Body of pancreas (tissue), 4 donors: ENCODE results near the gene PRKACA. TPM values are rescaled to one million over a fixed set of nuclear protein-coding genes. Genes with fewer than 3 reads are reported as not detected.
A peak's percentile ranks its signal among the peaks of the same experiment; 100 is the strongest.
"Not testable (repeated sequence)": the region's sequence is repeated elsewhere in the genome, so short reads cannot be mapped to it uniquely, and the experiment has no call there.

Experiments
- ATAC-seq: fragments of 150-250 bp; one replicate; pipeline ENCODE4 v1.9.1; 2016
- DNase-seq, 4 donors: peaks; one replicate each; pipeline ENCODE4 v3.0.0-alpha.2; 2019
- H3K27ac ChIP-seq, 4 donors: fragments of 200-600 bp; sonication (generic); 1 replicate in 3 of 4; 2 replicates in 1 of 4; pipeline versions ENCODE4 v1.5.1 to v1.6.1; 2016 to 2019; ENCODE audit warnings: mild to moderate bottlenecking in 1 of 4, mixed read lengths in 1 of 4, moderate library complexity in 1 of 4
- H3K27me3 ChIP-seq, 2 donors: fragments of 200-600 bp; sonication (generic); one replicate each; pipeline ENCODE4 v1.6.0; 2016; ENCODE audit warnings: mild to moderate bottlenecking in 1 of 2
- H3K36me3 ChIP-seq, 2 donors: fragments of 200-600 bp; sonication (generic); replicated peaks in 1 of 2; 2 replicates each; pipeline ENCODE4 v1.5.1; 2016; ENCODE audit warnings: low read depth in 2 of 2; ENCODE audit not compliant: insufficient read depth in 1 of 2
- H3K4me1 ChIP-seq: fragments of 200-600 bp; sonication (generic); one replicate; pipeline ENCODE4 v1.6.0; 2016
- H3K4me3 ChIP-seq, 2 donors: fragments of 200-600 bp; sonication (generic); 1 replicate in 1 of 2; 2 replicates in 1 of 2; pipeline ENCODE4 v1.5.1; 2016 to 2019
- H3K9me3 ChIP-seq, 3 donors: fragments of 200-600 bp; sonication (generic); 1 replicate in 2 of 3; 2 replicates in 1 of 3; pipeline ENCODE4 v1.5.1; 2016
- POLR2A ChIP-seq, 3 donors: fragments of 450-650 bp; IDR thresholded peaks; one replicate each; pipeline ENCODE4 v1.6.1; 2016; ENCODE audit warnings: antibody characterized with exemption in 3 of 3, mild to moderate bottlenecking in 2 of 3
- WGBS, 2 donors: methylation state at CpG; one replicate each; pipeline ENCODE4 v1.1.5; 2017; 5-methylcytosine and 5-hydroxymethylcytosine counted together
- intact Hi-C: fragments of 100-400 bp; cut with DNase I; formaldehyde crosslinking; loops from one replicate; pipeline ENCODE4 v1.15.1; 2023
- total RNA-seq, 2 donors: library from RNA; depleted of rRNA; stranded (reverse); fragments of >200 nt; gene quantifications; one replicate each; pipeline ENCODE4 v1.1.0, GENCODE V29; 2016
- TF ChIP-seq, protein P1 (sequence below), 7 experiments: fragments of 450-650 bp in 4 of 7; fragments of 200-600 bp in 3 of 7; sonication (generic) in 3 of 7; IDR thresholded peaks; one replicate each; pipeline ENCODE4 v1.5.1; 2016 to 2019; ENCODE audit warnings: antibody characterized with exemption in 7 of 7

The PRKACA gene
- total RNA-seq, 2 donors from 2014 or later: 15.5 to 22.6 TPM

- 75% methylated on average over 9 of the region's 9 CpGs; no CpG with 5 or more reads in 1 of the 2 donors for WGBS, 2 donors
- intact Hi-C loops: loop anchor here (10.0 kb wide), 1 partner anchor 177 kb away; the partner anchor contains the start of gene NANOS3
- TF ChIP-seq, protein P1, sequence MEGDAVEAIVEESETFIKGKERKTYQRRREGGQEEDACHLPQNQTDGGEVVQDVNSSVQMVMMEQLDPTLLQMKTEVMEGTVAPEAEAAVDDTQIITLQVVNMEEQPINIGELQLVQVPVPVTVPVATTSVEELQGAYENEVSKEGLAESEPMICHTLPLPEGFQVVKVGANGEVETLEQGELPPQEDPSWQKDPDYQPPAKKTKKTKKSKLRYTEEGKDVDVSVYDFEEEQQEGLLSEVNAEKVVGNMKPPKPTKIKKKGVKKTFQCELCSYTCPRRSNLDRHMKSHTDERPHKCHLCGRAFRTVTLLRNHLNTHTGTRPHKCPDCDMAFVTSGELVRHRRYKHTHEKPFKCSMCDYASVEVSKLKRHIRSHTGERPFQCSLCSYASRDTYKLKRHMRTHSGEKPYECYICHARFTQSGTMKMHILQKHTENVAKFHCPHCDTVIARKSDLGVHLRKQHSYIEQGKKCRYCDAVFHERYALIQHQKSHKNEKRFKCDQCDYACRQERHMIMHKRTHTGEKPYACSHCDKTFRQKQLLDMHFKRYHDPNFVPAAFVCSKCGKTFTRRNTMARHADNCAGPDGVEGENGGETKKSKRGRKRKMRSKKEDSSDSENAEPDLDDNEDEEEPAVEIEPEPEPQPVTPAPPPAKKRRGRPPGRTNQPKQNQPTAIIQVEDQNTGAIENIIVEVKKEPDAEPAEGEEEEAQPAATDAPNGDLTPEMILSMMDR (IDR thresholded peaks at IDR 0.05): no peak
- no peak for TF ChIP-seq POLR2A (IDR thresholded peaks at IDR 0.05)
- DNase-seq: no peak
- Histone ChIP-seq H3K27ac (no peak overlapping the region), H3K36me3 (peaks cover 0 to 13% of the 10 kb centered on the region in 2 donors), H3K9me3 (no peaks in the 10 kb centered on the region), H3K27me3 (no peaks in the 10 kb centered on the region), H3K4me1 (no peaks in the 10 kb centered on the region), H3K4me3 (no peak overlapping the region)
- no peak for ATAC-seq
These were observed 65.6 kb downstream of the PRKACA start for GRCh38 chr19:14051980-14052379.

DNA sequence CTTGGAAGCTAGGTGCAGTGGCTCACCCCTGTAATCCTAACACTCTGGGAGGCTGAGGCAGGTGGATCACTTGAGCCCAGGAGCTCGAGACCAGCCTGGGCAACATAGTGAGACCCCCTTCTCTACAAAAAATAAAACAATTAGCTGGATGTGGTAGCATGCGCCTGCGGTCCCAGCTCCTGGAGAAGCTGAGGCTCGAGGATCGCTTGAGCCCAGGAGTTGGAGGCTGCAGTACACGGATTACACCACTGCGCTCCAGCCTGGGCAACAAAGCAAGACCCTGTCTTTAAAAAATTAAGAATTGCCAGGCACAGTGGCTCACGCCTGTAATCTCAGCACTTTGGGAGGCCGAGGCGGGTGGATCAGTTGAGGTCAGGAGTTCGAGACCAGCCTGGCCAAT lies 66.6 kb downstream of the PRKACA start:
- H3K4me1 ChIP-seq, H3K4me3 ChIP-seq, DNase-seq, H3K27me3 ChIP-seq, H3K27ac ChIP-seq, ATAC-seq, H3K9me3 ChIP-seq, H3K36me3 ChIP-seq: not testable (repeated sequence)
- intact Hi-C loops: loop anchor here (10.0 kb wide), 1 partner anchor 176 kb away; the partner anchor contains the start of gene NANOS3
- WGBS, 2 donors: 89 to 94% methylated on average over 9 to 11 of the region's 11 CpGs

DNA sequence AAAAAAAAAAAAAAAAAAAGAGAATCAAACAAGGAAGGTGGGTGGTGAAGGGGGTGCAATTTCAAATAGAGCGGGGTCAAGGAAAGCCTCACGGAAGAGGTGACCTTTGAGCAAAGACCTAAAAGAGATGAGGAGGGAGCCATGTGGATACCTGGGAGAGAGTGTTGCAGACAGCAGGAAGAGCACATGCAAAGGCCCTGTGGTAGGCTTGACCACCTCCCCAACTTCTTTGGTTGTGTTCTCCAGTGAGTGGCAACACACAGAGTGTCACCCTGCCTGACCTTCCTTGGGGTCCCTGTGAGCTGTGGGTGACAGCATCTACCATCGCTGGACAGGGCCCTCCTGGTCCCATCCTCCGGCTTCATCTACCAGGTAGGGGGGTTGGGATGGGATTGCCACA lies 67.0 kb downstream of the PRKACA start:
- Histone ChIP-seq H3K4me3 (no peak overlapping the region), H3K36me3 (peaks cover 0 to 2% of the 10 kb centered on the region in 2 donors), H3K4me1 (no peaks in the 10 kb centered on the region), H3K9me3 (no peaks in the 10 kb centered on the region), H3K27ac (no peak overlapping the region), H3K27me3 (no peaks in the 10 kb centered on the region)
- ATAC-seq (no peak), DNase-seq (no peak)
- intact Hi-C loops: loop anchor here (10.0 kb wide), 1 partner anchor 176 kb away; the partner anchor contains the start of gene NANOS3
- TF ChIP-seq POLR2A (IDR thresholded peaks at IDR 0.05): no peak
- TF ChIP-seq, protein P1 (IDR thresholded peaks at IDR 0.05): no peak
- WGBS, 2 donors: 80 to 98% methylated on average over 4 of the region's 4 CpGs

GRCh38 chr19:14048443-14049153 lies 69.0 kb downstream of the PRKACA start:
- Histone ChIP-seq H3K4me3 (no peak overlapping the region), H3K4me1 (no peaks in the 10 kb centered on the region), H3K27ac (no peak overlapping the region), H3K9me3 (no peaks in the 10 kb centered on the region), H3K27me3 (no peaks in the 10 kb centered on the region), H3K36me3 (no peaks in the 10 kb centered on the region)
- ATAC-seq: peak; percentile 68
- no peak for TF ChIP-seq POLR2A (IDR thresholded peaks at IDR 0.05)
- TF ChIP-seq, protein P1 (IDR thresholded peaks at IDR 0.05): peak; percentile 33 to 65 (median 58)
- peak; percentile 34 to 61 (median 50) for DNase-seq
- intact Hi-C loops: no loop called here
- 58 to 66% methylated on average over 8 of the region's 8 CpGs for WGBS, 2 donors

- H3K27ac ChIP-seq, intact Hi-C loops, H3K4me1 ChIP-seq, H3K4me3 ChIP-seq, H3K36me3 ChIP-seq, DNase-seq, H3K27me3 ChIP-seq, H3K9me3 ChIP-seq, ATAC-seq: not testable (repeated sequence)
- 95 to 100% methylated on average over 10 of the region's 10 CpGs for WGBS, 2 donors
These were observed 69.7 kb downstream of the PRKACA start for GRCh38 chr19:14047866-14048265.
